ENCODE data around the gene ATP8B2.
"Not testable (repeated sequence)": the region's sequence is repeated elsewhere in the genome, so short reads cannot be mapped to it uniquely, and the experiment has no call there.

- TF ChIP-seq, protein P1, sequence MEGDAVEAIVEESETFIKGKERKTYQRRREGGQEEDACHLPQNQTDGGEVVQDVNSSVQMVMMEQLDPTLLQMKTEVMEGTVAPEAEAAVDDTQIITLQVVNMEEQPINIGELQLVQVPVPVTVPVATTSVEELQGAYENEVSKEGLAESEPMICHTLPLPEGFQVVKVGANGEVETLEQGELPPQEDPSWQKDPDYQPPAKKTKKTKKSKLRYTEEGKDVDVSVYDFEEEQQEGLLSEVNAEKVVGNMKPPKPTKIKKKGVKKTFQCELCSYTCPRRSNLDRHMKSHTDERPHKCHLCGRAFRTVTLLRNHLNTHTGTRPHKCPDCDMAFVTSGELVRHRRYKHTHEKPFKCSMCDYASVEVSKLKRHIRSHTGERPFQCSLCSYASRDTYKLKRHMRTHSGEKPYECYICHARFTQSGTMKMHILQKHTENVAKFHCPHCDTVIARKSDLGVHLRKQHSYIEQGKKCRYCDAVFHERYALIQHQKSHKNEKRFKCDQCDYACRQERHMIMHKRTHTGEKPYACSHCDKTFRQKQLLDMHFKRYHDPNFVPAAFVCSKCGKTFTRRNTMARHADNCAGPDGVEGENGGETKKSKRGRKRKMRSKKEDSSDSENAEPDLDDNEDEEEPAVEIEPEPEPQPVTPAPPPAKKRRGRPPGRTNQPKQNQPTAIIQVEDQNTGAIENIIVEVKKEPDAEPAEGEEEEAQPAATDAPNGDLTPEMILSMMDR (IDR thresholded peaks at IDR 0.05; ENCODE audit: low read depth, low read length), result not testable (repeated sequence)
- TF ChIP-seq EZH2phosphoT487 (IDR thresholded peaks at IDR 0.05; ENCODE audit: low read depth), result not testable (repeated sequence)
Measured at GRCh38 chr1:154360881-154361280, 35.6 kb downstream of the ATP8B2 start.

Measured in OCI-LY3 (cell line).